PC-9 (cell line): ENCODE data around the gene AKAP3. TPM values are rescaled to one million over a fixed set of nuclear protein-coding genes. Genes with fewer than 3 reads are reported as not detected.

Experiments
- BruUV-seq: library from RNA; stranded (reverse); fragments of 400-500 nt; replicated peaks from 2 replicates; lab custom pipeline; 2021; lab: Mats Ljungman, UMichigan
- CTCF ChIA-PET: fragments of 300-600 bp; sonication (Branson Sonifier 250); formaldehyde crosslinking; loops from one replicate; lab custom pipeline; 2022; ENCODE audit warnings: antibody characterized with exemption; lab: Charles Lee
- POLR2A ChIA-PET: fragments of 300-600 bp; sonication (Branson Sonifier 250); formaldehyde crosslinking; loops from one replicate; lab custom pipeline; 2022; ENCODE audit warnings: antibody characterized with exemption; ENCODE audit not compliant: unreplicated experiment; lab: Charles Lee
- DNase-seq, 2 experiments: peaks; one replicate each; pipeline versions ENCODE4 v3.0.0 to v3.0.0-alpha.2; 2015 to 2022; ENCODE audit warnings: mixed read lengths in 1 of 2
- H2AFZ ChIP-seq: fragments of 200-600 bp; sonication (generic); 2 replicates; pipeline ENCODE4 v1.8.1; 2017; ENCODE audit warnings: antibody characterized with exemption
- H3F3A ChIP-seq: fragments of 200-600 bp; sonication (generic); 2 replicates; pipeline ENCODE4 v1.8.1; 2017; ENCODE audit warnings: antibody characterized with exemption, mild to moderate bottlenecking, low read depth; ENCODE audit not compliant: insufficient read depth
- H3K27ac ChIP-seq: fragments of 200-600 bp; sonication (generic); 2 replicates; pipeline ENCODE4 v1.6.1; 2016; ENCODE audit warnings: mixed run types
- H3K27me3 ChIP-seq: fragments of 200-600 bp; sonication (generic); 2 replicates; pipeline ENCODE4 v1.6.1; 2016; ENCODE audit warnings: low read depth, mixed run types; ENCODE audit not compliant: insufficient read depth
- H3K36me3 ChIP-seq: fragments of 200-600 bp; sonication (generic); 2 replicates; pipeline ENCODE4 v1.6.1; 2016; ENCODE audit warnings: low read depth, mixed run types
- H3K4me1 ChIP-seq: fragments of 200-600 bp; sonication (generic); replicated peaks from 2 replicates; pipeline ENCODE4 v1.6.1; 2016; ENCODE audit warnings: mixed run types; ENCODE audit not compliant: insufficient read depth
- H3K4me2 ChIP-seq: fragments of 200-600 bp; sonication (generic); 2 replicates; pipeline ENCODE4 v1.6.1; 2017; ENCODE audit warnings: mixed run types
- H3K4me3 ChIP-seq: fragments of 200-600 bp; sonication (generic); 2 replicates; pipeline ENCODE4 v1.6.1; 2016; ENCODE audit warnings: mixed run types
- H3K79me2 ChIP-seq: fragments of 200-600 bp; sonication (generic); 2 replicates; pipeline ENCODE4 v1.6.1; 2017; ENCODE audit warnings: low read depth, mixed run types
- H3K9me2 ChIP-seq: fragments of 200-600 bp; sonication (generic); 2 replicates; pipeline ENCODE4 v1.8.1; 2017; ENCODE audit warnings: mild to moderate bottlenecking; ENCODE audit not compliant: insufficient read depth
- H3K9me3 ChIP-seq: fragments of 200-600 bp; sonication (generic); 2 replicates; pipeline ENCODE4 v1.8.1; 2016; ENCODE audit warnings: low read depth; ENCODE audit not compliant: insufficient read depth
- H4K20me1 ChIP-seq: fragments of 200-600 bp; sonication (generic); 2 replicates; pipeline ENCODE4 v1.8.1; 2017; ENCODE audit not compliant: insufficient read depth
- CTCF ChIP-seq: fragments of 200-600 bp; sonication (generic); conservative IDR thresholded peaks from 2 replicates; pipeline ENCODE4 v1.6.1; 2017; ENCODE audit warnings: mixed run types, antibody characterized with exemption, mild to moderate bottlenecking, moderate library complexity
- EZH2 ChIP-seq: fragments of 200-600 bp; sonication (generic); IDR thresholded peaks from 2 replicates; pipeline ENCODE4 v1.8.0; 2017; ENCODE audit warnings: antibody characterized with exemption, low read depth
- intact Hi-C: fragments of 100-400 bp; cut with micrococcal nuclease; formaldehyde crosslinking; loops from one replicate; pipeline ENCODE4 v1.10.0; 2022; ENCODE audit not compliant: unreplicated experiment
- total RNA-seq: library from RNA; stranded (reverse); gene quantifications from 2 replicates; pipeline ENCODE4 v1.2.3, GENCODE V29; 2021

AKAP3 gene
- total RNA-seq, 1 experiment from 2014 or later: 2.1 TPM

DNA sequence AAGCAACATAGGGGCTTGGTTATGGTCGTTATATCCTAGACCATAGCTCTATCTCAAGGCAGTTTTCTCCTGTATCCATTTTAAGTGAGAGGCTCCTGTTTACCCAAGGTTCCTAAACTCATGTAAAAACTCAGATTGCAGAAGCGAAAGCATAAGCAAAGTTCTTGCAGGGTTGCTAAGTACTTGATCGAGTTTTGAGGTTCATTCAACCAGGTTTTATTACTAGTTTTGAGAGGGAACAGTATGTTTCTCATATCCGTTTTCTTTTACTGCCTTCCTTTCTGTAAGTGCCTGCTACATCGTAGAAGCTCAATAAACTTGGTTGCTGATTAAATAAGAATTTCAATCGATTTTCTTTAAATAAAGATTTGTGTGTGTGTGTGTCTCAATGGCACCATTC is 5.1 kb downstream of the AKAP3 start:
- TF ChIP-seq EZH2 (no peak), CTCF (no peak)
- Histone ChIP-seq H3K9me3 (no peaks in the 10 kb centered on the region), H3K27me3 (peaks cover 22% of the 10 kb centered on the region; the same call in 1 of the 2 replicates), H3K9me2 (no peaks in the 10 kb centered on the region), H3F3A (no peaks in the 10 kb centered on the region), H3K4me2 (no peak overlapping the region), H3K4me1 (peaks cover 7% of the 10 kb centered on the region), H2AFZ (peak overlapping the region; percentile 3; the same call in 1 of the 2 replicates), H4K20me1 (no peaks in the 10 kb centered on the region), H3K27ac (no peak overlapping the region), H3K4me3 (no peak overlapping the region), H3K79me2 (no peaks in the 10 kb centered on the region), H3K36me3 (no peaks in the 10 kb centered on the region)
- ChIA-PET POLR2A (no interaction called here), CTCF (interaction anchor here (0.5 kb wide), 1 partner anchor 321 kb away, joined by 4 read pairs; no protein-coding TSS in a partner anchor)
- intact Hi-C loops: no loop called here
- DNase-seq: no peak
- no TSS peak for BruUV-seq

DNA sequence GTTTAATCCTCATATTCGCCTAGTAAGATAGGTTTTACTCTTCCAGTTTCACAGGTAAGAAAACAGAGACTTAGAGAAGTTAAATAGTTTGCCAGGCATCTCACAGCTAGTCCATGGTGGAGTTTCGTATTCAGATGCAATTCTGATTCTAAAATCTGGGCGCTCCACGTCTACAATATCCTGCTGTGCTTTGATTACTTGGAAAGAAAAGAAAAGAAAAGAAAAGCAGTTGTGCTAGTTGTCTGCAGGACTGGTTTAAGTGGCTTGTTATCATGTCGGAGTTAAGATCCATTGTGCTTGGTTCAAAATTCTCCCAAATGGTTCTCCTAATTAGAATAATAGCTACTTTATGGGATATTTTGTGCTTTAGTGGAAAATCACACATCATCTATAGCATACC is 18.6 kb downstream of the AKAP3 start:
- no peaks in the 10 kb centered on the region for H3K9me2 ChIP-seq
- peaks cover 83% of the 10 kb centered on the region for H3K27me3 ChIP-seq
- H3K36me3 ChIP-seq: no peaks in the 10 kb centered on the region
- DNase-seq: no peak
- H3F3A ChIP-seq: no peaks in the 10 kb centered on the region
- H2AFZ ChIP-seq: no peak overlapping the region
- H3K4me1 ChIP-seq: no peaks in the 10 kb centered on the region
- ChIA-PET POLR2A (no interaction called here), CTCF (no interaction called here)
- H3K4me2 ChIP-seq: no peak overlapping the region
- H3K9me3 ChIP-seq: no peaks in the 10 kb centered on the region
- H3K4me3 ChIP-seq: no peak overlapping the region
- intact Hi-C loops: no loop called here
- no peak overlapping the region for H3K27ac ChIP-seq
- no peaks in the 10 kb centered on the region for H4K20me1 ChIP-seq
- no peaks in the 10 kb centered on the region for H3K79me2 ChIP-seq
- no TSS peak for BruUV-seq
- TF ChIP-seq CTCF (no peak), EZH2 (no peak)

DNA sequence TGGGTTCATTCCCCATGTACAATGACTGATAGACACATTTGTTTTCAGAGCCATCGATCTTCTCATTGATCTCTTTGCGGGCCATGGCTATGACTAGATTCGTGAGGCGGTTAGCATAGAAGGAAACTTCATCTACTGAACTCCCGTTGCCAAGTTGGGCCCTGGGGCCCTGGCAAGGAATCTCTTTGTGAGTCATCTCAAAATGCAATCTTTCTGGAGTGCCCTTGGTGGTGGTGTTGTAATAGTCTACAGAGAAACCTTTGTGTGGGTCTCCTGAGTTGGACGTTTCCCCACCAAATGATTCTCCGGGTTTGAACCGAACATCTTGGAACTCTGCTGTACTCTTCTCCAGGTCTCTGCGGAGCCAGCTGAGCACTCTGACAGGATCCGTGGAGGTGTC is 20.4 kb downstream of the AKAP3 start:
- TF ChIP-seq CTCF: no peak
- TF ChIP-seq EZH2: no peak
- peak in 1 of 2 experiments; percentile 62 for DNase-seq

More for the DNA sequence above, 20.4 kb downstream of the AKAP3 start:
- POLR2A ChIA-PET: no interaction called here
- Histone ChIP-seq H3K9me2 (no peaks in the 10 kb centered on the region), H3K4me3 (no peak overlapping the region), H3K27me3 (peaks cover 82% of the 10 kb centered on the region), H3K79me2 (no peaks in the 10 kb centered on the region), H3K4me1 (no peaks in the 10 kb centered on the region), H3K4me2 (no peak overlapping the region), H3F3A (no peaks in the 10 kb centered on the region), H3K9me3 (no peaks in the 10 kb centered on the region), H4K20me1 (no peaks in the 10 kb centered on the region), H3K27ac (no peak overlapping the region), H2AFZ (no peak overlapping the region), H3K36me3 (no peaks in the 10 kb centered on the region)
- intact Hi-C loops: no loop called here
- no TSS peak for BruUV-seq
- CTCF ChIA-PET: no interaction called here
